HG03064 (cell line): Measurements from ENCODE around the gene TMCC3.
"Not testable (repeated sequence)": the region's sequence is repeated elsewhere in the genome, so short reads cannot be mapped to it uniquely, and the experiment has no call there.

ENCODE experiments used
- ATAC-seq: cut with Tn5 transposase; IDR thresholded peaks from one replicate; pipeline ENCODE4 v1.9.1; 2021; ENCODE audit warnings: low read depth; ENCODE audit not compliant: unreplicated experiment

TMCC3 gene

GRCh38 chr12:94650143-94651056 is at the start of gene TMCC3:
Gene TMCC3, minus strand, starts transcription at chr12:94650557. Its CDS starts 127 bp downstream, at chr12:94650430.
- ATAC-seq: peak; percentile 69

GRCh38 chr12:94699801-94700200 is 49.4 kb upstream of the TMCC3 start:
- ATAC-seq: no peak

GRCh38 chr12:94698578-94698977 is 48.2 kb upstream of the TMCC3 start:
- ATAC-seq: no peak

- no peak for ATAC-seq
Observed at GRCh38 chr12:94697631-94698030, 47.3 kb upstream of the TMCC3 start.

- ATAC-seq: no peak
Observed at GRCh38 chr12:94694732-94695131, 44.4 kb upstream of the TMCC3 start.

GRCh38 chr12:94692826-94693225 is 42.5 kb upstream of the TMCC3 start:
- not testable (repeated sequence) for ATAC-seq

GRCh38 chr12:94690198-94690771 is 39.9 kb upstream of the TMCC3 start:
- no peak for ATAC-seq

GRCh38 chr12:94689646-94690036 is 39.3 kb upstream of the TMCC3 start:
- ATAC-seq: no peak

GRCh38 chr12:94689002-94689645 is 38.8 kb upstream of the TMCC3 start:
- ATAC-seq: no peak

- ATAC-seq: no peak
Observed at GRCh38 chr12:94687891-94688290, 37.5 kb upstream of the TMCC3 start.

GRCh38 chr12:94686834-94687628 is 36.7 kb upstream of the TMCC3 start:
- no peak for ATAC-seq

GRCh38 chr12:94684416-94685142 is 34.2 kb upstream of the TMCC3 start:
- ATAC-seq: no peak

GRCh38 chr12:94679554-94680195 is 29.3 kb upstream of the TMCC3 start:
- no peak for ATAC-seq

GRCh38 chr12:94678849-94679248 is 28.5 kb upstream of the TMCC3 start:
- no peak for ATAC-seq

- ATAC-seq: no peak
Observed at GRCh38 chr12:94678379-94678778, 28.0 kb upstream of the TMCC3 start.

- ATAC-seq: no peak
Observed at GRCh38 chr12:94677778-94678177, 27.4 kb upstream of the TMCC3 start.

GRCh38 chr12:94676922-94677321 is 26.6 kb upstream of the TMCC3 start:
- no peak for ATAC-seq

- peak; percentile 75 for ATAC-seq
Observed at GRCh38 chr12:94676031-94676641, 25.8 kb upstream of the TMCC3 start.

- ATAC-seq: no peak
Observed at GRCh38 chr12:94674835-94675234, 24.5 kb upstream of the TMCC3 start.
